Stimulated activated naive CD8-positive, alpha-beta T cell treated with anti-CD3 and anti-CD28 coated beads, Interleukin-15, amount 100 ng/mL, for 72 hours (primary cell): ENCODE results near the gene IL1RAPL1.
"Not testable (repeated sequence)": the region's sequence is repeated elsewhere in the genome, so short reads cannot be mapped to it uniquely, and the experiment has no call there.

Source experiments
- ATAC-seq: fragments of 150-1000 bp; cut with Tn5 transposase; 2 replicates; pipeline ENCODE4 v1.10.0; 2021; ENCODE audit warnings: mild to moderate bottlenecking, moderate library complexity
- DNase-seq, 2 donors: peaks; one replicate each; pipeline ENCODE4 v3.0.0; 2021 to 2022
- H3K27ac Mint-ChIP-seq, 2 donors: one replicate each; pipeline ENCODE4 v1.8.0; 2022; ENCODE audit warnings: mild to moderate bottlenecking in 2 of 2, mixed read lengths in 2 of 2, moderate library complexity in 2 of 2
- H3K27me3 Mint-ChIP-seq: one replicate; pipeline ENCODE4 v1.8.0; 2022; ENCODE audit warnings: mixed read lengths
- H3K4me1 Mint-ChIP-seq: one replicate; pipeline ENCODE4 v1.8.0; 2022; ENCODE audit warnings: mild to moderate bottlenecking, mixed read lengths
- H3K4me3 Mint-ChIP-seq, 2 donors: one replicate each; pipeline ENCODE4 v1.8.0; 2022; ENCODE audit warnings: mild to moderate bottlenecking in 2 of 2, mixed read lengths in 2 of 2, moderate library complexity in 1 of 2
- H3K9me3 Mint-ChIP-seq, 2 donors: one replicate each; pipeline ENCODE4 v1.8.0; 2022; ENCODE audit warnings: mixed read lengths in 2 of 2

The IL1RAPL1 gene

GRCh38 chrX:29044423-29045184 is 457.4 kb downstream of the IL1RAPL1 start:
- ATAC-seq (no peak), DNase-seq (no peak)
- no peak overlapping the region for H3K27ac Mint-ChIP-seq
- no peaks in the 10 kb centered on the region for H3K4me1 Mint-ChIP-seq
- H3K9me3 Mint-ChIP-seq: no peaks in the 10 kb centered on the region
- no peak overlapping the region for H3K4me3 Mint-ChIP-seq
- no peaks in the 10 kb centered on the region for H3K27me3 Mint-ChIP-seq

- Mint-ChIP-seq H3K9me3 (peaks cover 0 to 4% of the 10 kb centered on the region in 2 donors), H3K4me3 (no peak overlapping the region), H3K4me1 (no peaks in the 10 kb centered on the region), H3K27ac (no peak overlapping the region), H3K27me3 (no peaks in the 10 kb centered on the region)
- no peak for ATAC-seq
- DNase-seq: no peak
These were observed 478.2 kb downstream of the IL1RAPL1 start for GRCh38 chrX:29065477-29065876.

- no peak for ATAC-seq
These were observed 479.3 kb downstream of the IL1RAPL1 start for GRCh38 chrX:29066516-29066915.

GRCh38 chrX:29067351-29067750 is 480.1 kb downstream of the IL1RAPL1 start:
- DNase-seq: no peak
- Mint-ChIP-seq H3K4me1 (no peaks in the 10 kb centered on the region), H3K9me3 (peaks cover 0 to 4% of the 10 kb centered on the region in 2 donors), H3K27me3 (no peaks in the 10 kb centered on the region), H3K4me3 (no peak overlapping the region), H3K27ac (no peak overlapping the region)
- ATAC-seq: no peak

More at GRCh38 chrX:29066516-29066915, 479.3 kb downstream of the IL1RAPL1 start:
- Mint-ChIP-seq H3K27ac (no peak overlapping the region), H3K4me1 (no peaks in the 10 kb centered on the region), H3K27me3 (no peaks in the 10 kb centered on the region), H3K9me3 (peaks cover 0 to 4% of the 10 kb centered on the region in 2 donors), H3K4me3 (no peak overlapping the region)
- DNase-seq: no peak

GRCh38 chrX:29071525-29072320 is 484.5 kb downstream of the IL1RAPL1 start:
- Mint-ChIP-seq H3K9me3 (no peaks in the 10 kb centered on the region), H3K27me3 (no peaks in the 10 kb centered on the region), H3K4me3 (no peak overlapping the region), H3K27ac (no peak overlapping the region), H3K4me1 (no peaks in the 10 kb centered on the region)
- ATAC-seq (no peak), DNase-seq (no peak)

GRCh38 chrX:29082558-29082957 is 495.3 kb downstream of the IL1RAPL1 start:
- H3K4me1 Mint-ChIP-seq: no peaks in the 10 kb centered on the region
- H3K9me3 Mint-ChIP-seq: peaks cover 0 to 4% of the 10 kb centered on the region in 2 donors
- H3K4me3 Mint-ChIP-seq: no peak overlapping the region
- ATAC-seq: no peak
- H3K27me3 Mint-ChIP-seq: no peaks in the 10 kb centered on the region
- no peak overlapping the region for H3K27ac Mint-ChIP-seq
- no peak for DNase-seq

GRCh38 chrX:29083823-29084222 is 496.6 kb downstream of the IL1RAPL1 start:
- Mint-ChIP-seq H3K27ac (no peak overlapping the region), H3K27me3 (no peaks in the 10 kb centered on the region), H3K4me3 (no peak overlapping the region), H3K4me1 (no peaks in the 10 kb centered on the region), H3K9me3 (peaks cover 0 to 4% of the 10 kb centered on the region in 2 donors)
- DNase-seq: no peak
- no peak for ATAC-seq

- Mint-ChIP-seq H3K27ac (no peak overlapping the region), H3K9me3 (no peaks in the 10 kb centered on the region), H3K4me1 (no peaks in the 10 kb centered on the region), H3K27me3 (no peaks in the 10 kb centered on the region), H3K4me3 (no peak overlapping the region)
- ATAC-seq (no peak), DNase-seq (no peak)
These were observed 503.6 kb downstream of the IL1RAPL1 start for GRCh38 chrX:29090811-29091210.

- H3K27me3 Mint-ChIP-seq: no peaks in the 10 kb centered on the region
- DNase-seq (no peak), ATAC-seq (no peak)
- H3K9me3 Mint-ChIP-seq: no peaks in the 10 kb centered on the region
- no peak overlapping the region for H3K27ac Mint-ChIP-seq
- H3K4me3 Mint-ChIP-seq: no peak overlapping the region
- H3K4me1 Mint-ChIP-seq: no peaks in the 10 kb centered on the region
These were observed 520.0 kb downstream of the IL1RAPL1 start for GRCh38 chrX:29107231-29107630.

- ATAC-seq: no peak
- no peak overlapping the region for H3K4me3 Mint-ChIP-seq
- H3K27ac Mint-ChIP-seq: no peak overlapping the region
- H3K27me3 Mint-ChIP-seq: no peaks in the 10 kb centered on the region
- no peak for DNase-seq
- no peaks in the 10 kb centered on the region for H3K4me1 Mint-ChIP-seq
- no peaks in the 10 kb centered on the region for H3K9me3 Mint-ChIP-seq
These were observed 522.8 kb downstream of the IL1RAPL1 start for GRCh38 chrX:29110041-29110440.

GRCh38 chrX:29113221-29113620 is 526.0 kb downstream of the IL1RAPL1 start:
- no peaks in the 10 kb centered on the region for H3K9me3 Mint-ChIP-seq
- no peaks in the 10 kb centered on the region for H3K27me3 Mint-ChIP-seq
- H3K27ac Mint-ChIP-seq: no peak overlapping the region
- DNase-seq (no peak), ATAC-seq (no peak)
- no peaks in the 10 kb centered on the region for H3K4me1 Mint-ChIP-seq
- no peak overlapping the region for H3K4me3 Mint-ChIP-seq

- not testable (repeated sequence) for DNase-seq, H3K27ac Mint-ChIP-seq, H3K27me3 Mint-ChIP-seq, ATAC-seq, H3K4me1 Mint-ChIP-seq, H3K9me3 Mint-ChIP-seq, H3K4me3 Mint-ChIP-seq
These were observed 535.6 kb downstream of the IL1RAPL1 start for GRCh38 chrX:29122817-29123216.

GRCh38 chrX:29130905-29131304 is 543.7 kb downstream of the IL1RAPL1 start:
- no peak overlapping the region for H3K27ac Mint-ChIP-seq
- H3K4me3 Mint-ChIP-seq: no peak overlapping the region
- ATAC-seq (no peak), DNase-seq (no peak)
- H3K9me3 Mint-ChIP-seq: no peaks in the 10 kb centered on the region
- no peaks in the 10 kb centered on the region for H3K4me1 Mint-ChIP-seq
- no peaks in the 10 kb centered on the region for H3K27me3 Mint-ChIP-seq

GRCh38 chrX:29136904-29137303 is 549.7 kb downstream of the IL1RAPL1 start:
- Mint-ChIP-seq H3K9me3 (no peaks in the 10 kb centered on the region), H3K4me1 (no peaks in the 10 kb centered on the region), H3K4me3 (no peak overlapping the region), H3K27me3 (no peaks in the 10 kb centered on the region), H3K27ac (no peak overlapping the region)
- DNase-seq (no peak), ATAC-seq (no peak)

GRCh38 chrX:29138003-29138402 is 550.8 kb downstream of the IL1RAPL1 start:
- Mint-ChIP-seq H3K9me3 (no peaks in the 10 kb centered on the region), H3K27ac (no peak overlapping the region), H3K4me3 (no peak overlapping the region), H3K4me1 (no peaks in the 10 kb centered on the region), H3K27me3 (no peaks in the 10 kb centered on the region)
- no peak for DNase-seq
- ATAC-seq: no peak

GRCh38 chrX:29143356-29143755 is 556.1 kb downstream of the IL1RAPL1 start:
- ATAC-seq (no peak), DNase-seq (no peak)
- H3K4me3 Mint-ChIP-seq: no peak overlapping the region
- H3K9me3 Mint-ChIP-seq: peaks cover 0 to 4% of the 10 kb centered on the region in 2 donors
- no peak overlapping the region for H3K27ac Mint-ChIP-seq
- H3K27me3 Mint-ChIP-seq: no peaks in the 10 kb centered on the region
- H3K4me1 Mint-ChIP-seq: no peaks in the 10 kb centered on the region
